ENCODE measurements around the gene NINL.
"Not testable (repeated sequence)": the region's sequence is repeated elsewhere in the genome, so short reads cannot be mapped to it uniquely, and the experiment has no call there.

The NINL gene

DNA sequence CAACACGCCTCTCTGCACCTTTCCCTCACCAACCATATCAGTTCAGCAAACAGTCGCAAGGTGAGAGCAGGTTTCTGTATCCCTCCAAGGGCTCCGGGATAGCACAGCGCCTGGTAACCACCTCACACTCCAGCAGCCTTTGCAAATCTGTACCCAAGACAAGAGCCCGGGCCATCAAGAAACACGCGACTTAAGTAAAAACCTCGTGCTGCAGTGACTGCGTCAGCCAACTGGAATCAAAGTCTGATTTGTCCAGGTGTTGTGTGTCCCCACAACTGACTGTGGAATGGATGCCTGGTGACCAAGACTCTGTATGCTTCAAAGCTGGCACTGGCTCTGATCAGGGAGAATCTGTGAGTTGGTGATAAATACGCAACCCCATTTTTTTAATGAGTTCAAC, 74.1 kb downstream of the NINL start:
- DNase-seq (ENCODE audit: low read depth, low spot score) = no peak
- H3K4me3 ChIP-seq (ENCODE audit: low read length) = no peak overlapping the region

DNA sequence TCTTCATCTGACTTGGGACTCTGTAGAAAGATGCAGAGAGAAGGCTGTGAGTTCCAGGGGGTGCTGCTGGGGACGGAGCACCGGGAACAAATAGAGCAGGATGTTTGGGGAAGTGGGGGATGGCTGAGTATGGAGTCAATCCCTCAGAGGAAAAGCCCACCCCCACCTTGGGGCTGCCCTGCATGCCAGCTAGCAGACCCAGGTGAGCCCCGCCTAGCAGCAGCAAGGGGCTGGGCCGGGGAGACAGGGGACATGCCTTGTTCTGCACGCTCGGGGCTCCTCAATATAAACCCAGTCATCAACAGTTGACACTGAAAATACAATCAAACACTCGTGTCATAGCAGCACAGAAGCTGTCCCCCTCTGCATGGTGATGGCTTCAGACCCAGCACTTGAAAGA, 74.6 kb downstream of the NINL start:
- DNase-seq (ENCODE audit: low read depth, low spot score) = no peak
- no peak overlapping the region for H3K4me3 ChIP-seq (ENCODE audit: low read length)

DNA sequence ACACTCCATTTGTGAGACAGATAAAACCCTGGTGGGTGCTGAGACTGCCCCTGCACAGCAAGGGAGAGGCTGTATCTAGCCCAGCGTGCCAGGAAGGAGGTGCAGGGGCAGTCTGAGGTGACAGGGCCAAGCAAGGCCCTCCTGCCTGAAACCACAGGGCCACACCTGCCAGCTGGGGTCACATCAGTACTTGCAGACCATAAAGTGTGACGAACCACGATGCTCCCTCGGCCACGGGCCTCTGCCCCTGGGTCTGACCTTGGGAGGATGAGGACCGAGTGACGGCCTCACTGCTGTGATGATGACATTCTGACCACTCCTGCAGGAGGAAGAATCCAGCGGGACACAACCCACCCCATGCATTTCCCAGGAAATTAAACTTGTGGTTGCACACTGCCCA, 75.1 kb downstream of the NINL start:
- DNase-seq (ENCODE audit: low read depth, low spot score) = no peak
- H3K4me3 ChIP-seq (ENCODE audit: low read length) = no peak overlapping the region

DNA sequence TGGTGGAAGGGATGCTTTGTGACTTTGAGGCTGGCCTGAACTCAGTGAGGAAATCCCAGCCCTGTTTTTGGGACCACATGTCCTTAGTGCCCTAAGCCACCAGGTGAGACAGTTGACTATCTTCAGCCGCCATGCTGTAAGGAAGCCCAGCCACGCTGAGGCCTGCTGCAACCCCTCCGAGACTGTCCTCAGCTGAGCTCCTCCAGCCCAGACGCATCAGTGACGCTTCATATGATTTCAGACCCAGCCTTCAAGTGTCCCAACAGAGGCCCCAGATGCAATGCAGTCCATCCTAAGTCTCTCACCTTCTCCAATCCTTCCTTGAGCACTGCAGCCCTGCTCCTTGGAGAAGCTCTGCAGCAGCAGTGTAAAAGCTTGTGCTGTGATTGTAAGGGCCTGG, 76.2 kb downstream of the NINL start:
- no peak overlapping the region for H3K4me3 ChIP-seq (ENCODE audit: low read length)

DNA sequence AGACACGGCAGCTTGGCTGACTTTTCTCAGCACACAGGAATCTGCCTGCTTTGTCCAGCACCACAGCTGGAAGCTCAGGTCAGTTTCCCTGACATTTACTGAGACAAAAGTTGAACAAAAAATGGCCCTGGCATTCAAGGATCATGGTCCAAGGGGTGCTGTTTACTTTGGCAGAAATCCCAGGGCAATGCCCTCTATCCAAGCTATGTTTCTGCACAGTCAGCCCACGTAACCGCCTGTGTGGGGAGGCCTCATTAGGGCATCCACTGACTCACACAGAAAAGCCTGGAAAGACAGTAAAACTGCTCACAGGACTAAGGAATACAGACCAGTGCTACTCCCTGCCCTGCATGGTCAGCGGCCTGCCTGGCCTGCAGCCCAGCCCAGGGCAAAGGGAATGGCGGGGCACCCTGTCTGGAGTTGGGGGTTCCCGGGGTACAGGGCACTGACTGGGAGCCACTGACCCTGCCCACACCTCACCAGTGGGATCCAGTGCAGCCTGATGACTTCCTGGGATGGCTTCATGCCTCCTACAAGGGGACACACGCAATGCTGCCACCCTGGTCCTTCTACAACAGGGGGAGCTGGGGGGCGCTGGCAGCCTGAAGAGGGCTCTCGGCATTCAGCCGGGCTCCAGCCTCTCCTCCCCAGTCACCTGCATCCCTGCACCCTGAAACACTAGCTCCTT, 77.1 kb downstream of the NINL start:
- H3K4me3 ChIP-seq (ENCODE audit: low read length) = no peak overlapping the region
- no peak for DNase-seq (ENCODE audit: low read depth, low spot score)

More for the DNA sequence above, 76.2 kb downstream of the NINL start:
- no peak for DNase-seq (ENCODE audit: low read depth, low spot score)

DNA sequence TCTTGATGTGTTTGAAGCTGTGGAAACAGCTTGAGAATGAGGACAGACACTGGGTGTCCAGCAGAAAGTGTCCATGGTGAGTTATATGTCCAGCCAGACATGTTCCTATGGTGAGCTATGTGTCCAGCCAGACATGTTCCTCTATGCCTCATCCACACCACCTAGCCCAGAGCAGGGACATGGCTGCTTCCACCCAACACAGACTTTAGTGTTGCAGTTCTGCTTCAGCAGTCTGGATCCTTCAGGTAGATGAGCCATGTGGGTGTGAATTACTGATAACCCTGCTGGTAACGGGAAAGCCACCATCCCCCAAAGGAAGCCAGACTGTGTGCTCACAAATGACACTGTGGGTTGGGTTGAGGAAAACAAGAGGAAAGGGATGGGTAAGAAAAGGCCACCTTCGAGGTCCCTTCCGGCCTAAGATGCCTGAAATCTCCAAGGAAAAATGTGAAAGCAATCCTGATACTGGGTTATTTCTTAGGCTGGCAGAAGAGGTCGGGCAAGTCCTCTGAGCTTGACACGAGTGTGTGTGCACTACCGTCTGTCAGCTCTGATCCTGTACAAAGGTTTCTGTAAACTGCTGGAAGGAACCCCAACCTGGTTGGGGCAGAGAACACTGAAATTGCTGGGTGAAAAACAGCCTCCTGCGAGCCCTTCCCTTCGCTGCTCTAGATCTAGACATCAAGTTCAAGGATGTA, 77.8 kb downstream of the NINL start:
- no peak overlapping the region for H3K4me3 ChIP-seq (ENCODE audit: low read length)
- no peak for DNase-seq (ENCODE audit: low read depth, low spot score)

DNA sequence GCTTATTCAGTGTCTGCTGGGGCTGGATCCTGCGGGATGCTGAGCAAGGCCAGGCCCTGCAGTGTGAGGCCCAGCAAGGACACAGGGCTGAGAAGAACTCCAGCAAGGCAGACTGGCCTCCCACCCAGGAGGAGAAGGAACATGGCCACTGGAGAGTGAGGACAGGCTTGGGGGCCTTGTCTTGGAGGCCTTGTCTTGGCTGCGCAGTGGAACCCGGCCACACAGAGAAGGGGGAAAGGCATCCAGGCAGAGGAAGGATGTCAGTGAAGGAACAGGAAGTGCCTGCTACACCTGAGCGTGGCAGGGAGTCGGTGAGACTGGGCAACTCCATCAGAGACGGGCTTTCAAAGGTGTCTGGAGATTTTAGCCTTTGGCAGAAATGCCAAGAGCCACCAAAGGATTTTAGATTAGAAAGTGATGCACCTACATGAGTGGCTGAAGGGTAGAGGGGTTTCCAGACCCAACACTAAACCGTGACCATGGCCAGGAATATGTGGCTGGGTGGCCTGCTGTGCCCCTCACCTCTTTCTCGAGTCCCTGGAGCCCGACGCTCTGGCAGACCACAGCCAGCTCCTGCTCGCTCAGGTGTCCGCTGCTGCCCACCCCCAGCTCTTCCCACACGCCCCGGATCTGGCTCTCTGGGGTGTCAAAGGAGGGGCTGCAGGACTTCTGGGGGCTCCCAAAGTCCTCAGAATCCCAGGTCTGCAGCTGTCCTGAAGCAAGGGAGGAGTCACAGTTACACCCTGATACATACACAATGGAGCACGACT, 80.8 kb downstream of the NINL start:
- H3K4me3 ChIP-seq (ENCODE audit: low read length) = no peak overlapping the region
- DNase-seq (ENCODE audit: low read depth, low spot score) = no peak

DNA sequence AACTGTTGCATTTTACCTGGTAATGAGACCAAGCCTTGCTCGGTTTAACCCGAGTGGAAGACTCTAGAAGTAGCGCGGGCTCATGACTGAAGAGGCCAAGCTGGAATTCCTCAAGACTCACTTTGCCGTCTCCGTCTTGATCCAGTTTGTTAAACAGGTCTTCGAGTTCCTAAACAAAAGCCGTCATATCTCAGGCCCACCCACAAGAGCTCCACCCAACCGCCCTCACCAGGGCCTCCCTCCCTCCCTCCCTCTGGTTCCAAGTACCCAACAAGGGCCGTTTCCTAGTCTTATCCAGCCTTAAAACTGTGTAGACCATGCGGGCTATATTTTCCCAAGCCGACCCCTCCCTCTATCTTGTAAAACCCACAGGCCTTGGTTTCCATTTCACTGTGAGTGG, 81.4 kb downstream of the NINL start:
- no peak overlapping the region for H3K4me3 ChIP-seq (ENCODE audit: low read length)
- DNase-seq (ENCODE audit: low read depth, low spot score) = no peak

DNA sequence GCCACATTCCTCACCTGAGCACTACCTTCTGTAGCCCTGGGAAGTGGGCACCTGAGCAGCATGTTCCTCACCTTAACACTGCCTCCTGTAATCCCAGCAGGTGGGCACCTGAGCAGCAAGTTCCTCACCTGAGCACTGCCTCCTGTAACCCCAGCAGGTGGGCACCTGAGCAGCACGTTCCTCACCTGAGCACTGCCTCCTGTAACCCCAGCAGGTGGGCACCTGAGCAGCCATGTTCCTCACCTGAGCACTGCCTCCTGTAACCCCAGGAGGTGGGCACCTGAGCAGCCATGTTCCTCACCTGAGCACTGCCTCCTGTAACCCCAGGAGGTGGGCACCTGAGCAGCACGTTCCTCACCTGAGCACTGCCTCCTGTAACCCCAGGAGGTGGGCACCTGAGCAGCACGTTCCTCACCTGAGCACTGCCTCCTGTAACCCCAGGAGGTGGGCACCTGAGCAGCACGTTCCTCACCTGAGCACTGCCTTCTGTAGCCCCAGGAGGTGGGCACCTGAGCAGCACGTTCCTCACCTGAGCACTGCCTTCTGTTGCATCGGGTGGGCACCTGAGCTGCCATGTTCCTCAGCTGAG, 82.2 kb downstream of the NINL start:
- DNase-seq (ENCODE audit: low read depth, low spot score); H3K4me3 ChIP-seq (ENCODE audit: low read length): not testable (repeated sequence)

DNA sequence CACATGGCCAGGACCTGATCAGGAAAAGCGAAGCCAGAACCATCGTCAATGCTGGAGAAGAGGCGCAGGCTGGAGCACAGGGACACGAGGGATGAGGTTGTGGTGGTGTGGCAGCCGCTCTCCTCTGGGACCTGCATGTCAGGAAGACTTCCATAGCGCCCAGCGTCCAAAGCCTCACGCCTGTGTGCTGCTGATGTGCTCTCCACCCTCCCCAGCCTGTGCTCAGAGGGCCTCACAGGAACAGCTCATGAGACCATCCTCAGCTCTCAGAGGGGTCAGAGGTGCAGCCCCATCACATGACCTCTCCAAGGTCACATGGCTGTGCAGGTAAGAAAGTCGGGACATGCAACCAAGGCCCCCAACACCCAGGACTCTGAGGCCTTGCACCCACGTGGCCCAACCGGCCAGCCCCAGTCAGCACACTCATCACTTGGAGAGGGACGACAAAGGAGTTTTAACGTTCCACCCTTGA, 84.4 kb downstream of the NINL start:
- DNase-seq (ENCODE audit: low read depth, low spot score) = no peak
- no peak overlapping the region for H3K4me3 ChIP-seq (ENCODE audit: low read length)

DNA sequence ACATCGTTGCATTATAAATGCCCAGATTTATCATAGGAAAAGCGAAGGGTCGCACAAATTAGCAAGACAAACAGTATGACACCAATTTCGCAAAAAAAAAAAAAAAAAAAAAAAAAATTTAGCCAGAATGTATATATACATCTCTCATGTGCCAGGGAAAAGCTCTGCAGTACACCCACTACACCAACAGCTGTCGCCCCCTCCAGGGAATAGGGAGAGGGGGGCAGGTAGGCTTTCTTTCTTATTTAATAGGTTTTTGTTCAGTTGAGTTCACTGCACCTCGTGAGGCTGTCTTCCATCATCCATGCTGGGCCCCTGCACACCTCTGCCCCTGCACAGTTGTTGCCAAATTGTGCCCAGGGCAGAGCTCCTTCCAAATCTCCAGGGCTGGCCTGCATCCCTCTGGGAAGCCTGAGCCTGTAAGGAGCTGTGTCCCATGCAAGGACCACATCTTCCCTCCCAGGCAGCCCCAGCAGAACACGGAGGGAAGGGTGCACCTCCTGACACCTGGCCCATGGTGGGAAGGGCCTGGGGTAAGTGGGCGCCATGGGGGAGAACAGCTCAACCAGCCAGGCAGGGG, 85.4 kb downstream of the NINL start:
- H3K4me3 ChIP-seq (ENCODE audit: low read length) = no peak overlapping the region
- DNase-seq (ENCODE audit: low read depth, low spot score) = no peak

DNA sequence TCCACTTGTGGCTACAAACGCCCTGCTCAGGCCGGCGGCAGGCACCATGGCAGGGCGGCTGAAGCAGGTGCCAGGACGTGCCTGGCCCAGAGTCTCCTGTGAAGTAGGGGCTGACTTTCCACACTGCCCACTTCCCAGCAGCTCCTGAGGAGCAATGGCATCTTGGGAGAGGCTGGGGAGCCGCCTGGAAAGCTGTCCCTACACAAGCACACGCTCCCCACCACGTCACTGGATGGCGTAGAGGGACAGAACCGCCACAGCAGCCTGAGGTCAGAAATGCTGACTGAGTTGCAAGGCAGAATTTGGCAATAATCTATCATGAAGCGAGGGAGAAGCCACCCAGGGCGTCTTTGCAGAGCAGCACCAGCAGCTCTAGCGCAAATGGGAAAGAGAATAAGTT, 86.3 kb downstream of the NINL start:
- no peak overlapping the region for H3K4me3 ChIP-seq (ENCODE audit: low read length)
- DNase-seq (ENCODE audit: low read depth, low spot score) = no peak

DNA sequence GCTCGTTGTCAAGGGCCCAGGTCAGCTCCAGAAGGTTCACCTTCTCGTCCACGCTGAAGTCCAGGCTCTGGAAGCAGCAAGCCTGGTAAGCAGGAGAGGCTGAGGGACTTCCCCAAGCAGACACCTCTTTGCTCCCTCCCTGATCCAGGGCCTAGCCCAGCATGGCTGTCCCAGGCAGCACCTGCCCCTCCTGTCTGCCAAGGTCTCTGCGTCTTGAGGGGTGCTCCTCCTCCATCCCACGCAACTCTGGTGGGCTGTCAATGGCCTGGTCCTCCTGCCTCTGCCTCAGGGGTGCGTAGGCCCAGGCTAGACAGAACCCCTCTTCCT, 87.1 kb downstream of the NINL start:
- H3K4me3 ChIP-seq (ENCODE audit: low read length) = no peak overlapping the region
- no peak for DNase-seq (ENCODE audit: low read depth, low spot score)

DNA sequence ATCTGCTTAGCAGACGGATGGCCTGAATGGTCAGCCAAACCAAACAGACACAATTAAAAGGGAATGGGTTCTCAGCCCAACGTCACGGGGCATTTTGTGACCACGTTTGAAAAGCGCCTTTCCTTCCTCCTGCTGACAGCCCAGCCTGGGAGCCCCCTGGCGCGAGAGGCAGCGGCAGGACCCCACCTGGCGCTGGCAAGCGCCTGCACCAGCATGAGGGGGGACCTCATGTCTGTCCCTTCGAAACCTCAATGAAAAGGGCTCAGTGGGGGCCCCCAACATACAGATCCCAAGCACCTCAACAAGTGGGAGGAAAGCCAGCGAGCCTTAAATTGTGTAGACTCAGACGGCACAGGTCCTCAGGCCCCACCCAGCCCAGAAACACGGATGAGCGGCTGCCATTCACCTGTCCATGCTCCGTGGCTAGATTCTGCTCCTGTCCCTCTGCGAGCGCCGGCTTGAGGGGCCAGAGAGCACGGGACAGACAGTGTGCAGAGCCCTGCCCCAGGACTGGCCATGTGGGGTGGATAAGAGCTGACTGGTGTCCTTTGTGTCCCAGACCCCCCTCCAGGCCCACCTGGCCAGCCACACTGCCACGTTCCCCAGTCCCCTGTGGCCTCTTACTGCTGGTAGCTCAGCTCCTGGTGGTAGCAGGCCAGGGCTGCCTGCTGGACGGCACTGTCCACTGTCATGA, 87.6 kb downstream of the NINL start:
- DNase-seq (ENCODE audit: low read depth, low spot score) = no peak
- no peak overlapping the region for H3K4me3 ChIP-seq (ENCODE audit: low read length)

DNA sequence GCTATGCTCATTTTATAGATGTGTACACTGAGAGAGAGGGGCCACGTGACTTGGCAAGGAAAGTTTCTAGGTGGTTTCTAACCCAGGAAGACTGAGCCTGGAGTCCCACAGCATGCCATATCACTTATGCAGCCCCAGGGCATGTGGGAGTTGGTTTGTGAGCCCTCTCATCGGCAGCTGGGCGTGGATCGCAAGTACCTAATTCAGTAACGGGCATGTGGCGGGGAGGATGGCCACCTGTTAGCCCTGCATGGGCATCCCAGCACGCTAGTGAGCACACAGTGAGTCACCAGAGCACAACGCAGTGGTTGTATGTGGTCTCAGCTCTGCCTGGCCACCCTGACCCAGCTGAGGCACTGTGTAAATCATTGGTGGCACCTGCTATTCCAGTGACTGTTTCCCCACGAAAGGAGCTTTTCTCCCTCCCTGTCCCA, 88.3 kb downstream of the NINL start:
- DNase-seq (ENCODE audit: low read depth, low spot score) = no peak
- H3K4me3 ChIP-seq (ENCODE audit: low read length) = no peak overlapping the region

DNA sequence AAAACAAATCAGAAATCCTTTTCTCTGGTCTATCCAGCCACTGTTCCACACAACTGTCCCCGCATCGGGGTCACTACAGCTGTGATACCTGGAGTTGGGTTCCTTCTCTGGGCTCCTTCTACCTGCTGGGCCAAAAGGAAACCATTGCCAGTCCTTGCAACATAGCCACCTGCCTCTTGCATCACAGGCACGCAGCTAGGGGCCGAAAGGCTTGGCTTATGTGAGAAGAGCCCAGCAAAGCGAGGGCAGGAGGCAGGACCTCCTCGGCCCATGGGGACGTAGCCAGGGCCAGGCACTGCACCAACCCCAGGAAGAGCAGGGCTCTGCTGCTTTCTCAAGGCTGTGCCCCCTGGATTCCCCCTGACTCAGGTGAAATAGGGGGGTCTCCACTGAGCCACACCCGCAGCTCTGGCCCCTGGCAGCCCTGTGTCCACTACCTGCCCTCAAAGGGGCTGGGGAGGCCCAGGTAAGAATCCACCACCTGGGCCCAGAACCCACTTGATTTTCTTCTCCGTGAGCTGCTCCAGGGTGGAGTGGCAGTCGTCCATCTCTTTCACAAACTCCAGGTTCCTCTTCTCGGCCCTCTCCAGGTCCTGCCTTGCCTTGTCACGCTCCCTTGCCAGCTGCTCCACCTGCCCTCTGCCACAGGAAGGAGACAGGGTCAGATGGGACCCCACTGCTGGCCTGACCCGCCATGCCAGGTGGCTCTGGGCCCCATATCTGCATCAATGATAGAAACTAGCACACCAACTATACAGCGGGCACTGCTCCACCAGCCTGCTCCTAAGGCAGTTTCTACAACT, 89.0 kb downstream of the NINL start:
- DNase-seq (ENCODE audit: low read depth, low spot score) = no peak
- no peak overlapping the region for H3K4me3 ChIP-seq (ENCODE audit: low read length)

DNA sequence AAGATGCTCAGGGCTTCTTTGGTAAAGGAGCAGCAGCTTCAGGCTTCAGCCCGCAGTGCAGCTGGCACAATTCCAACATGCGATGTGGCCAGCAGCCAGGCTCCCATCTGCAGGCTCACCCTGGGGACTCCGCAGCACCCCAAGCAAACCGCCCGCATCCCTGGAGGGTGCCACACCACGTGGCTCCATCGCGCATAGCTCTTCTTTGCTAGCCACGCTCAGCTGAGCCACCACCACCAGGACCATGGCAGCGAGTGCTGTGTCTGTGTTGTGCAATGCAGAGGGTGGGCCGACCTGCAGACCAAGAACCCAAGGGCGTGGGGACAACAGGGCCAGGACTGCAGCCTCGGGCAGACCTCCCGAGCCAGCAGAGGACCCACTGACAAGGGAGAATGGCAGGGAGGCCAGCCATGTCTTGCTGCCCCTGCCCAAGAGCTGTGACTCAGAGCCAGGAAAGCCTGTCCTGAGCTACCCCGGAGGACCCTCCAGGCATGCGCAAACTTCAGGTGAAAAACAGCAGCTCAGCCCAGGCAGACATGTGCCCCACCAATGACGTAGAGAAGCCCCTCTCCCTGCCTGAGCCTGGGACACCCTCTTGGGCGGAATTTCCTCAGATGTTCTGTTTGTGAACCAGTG, 90.0 kb downstream of the NINL start:
- no peak for DNase-seq (ENCODE audit: low read depth, low spot score)
- H3K4me3 ChIP-seq (ENCODE audit: low read length) = no peak overlapping the region
